Measurements from ENCODE around the gene ITCH.

The ITCH gene

GRCh38 chr20:34333786-34334185, 29.3 kb upstream of the ITCH start:
- Histone ChIP-seq H3K4me3 (ENCODE audit: low read depth, low read length) (no peak overlapping the region), H3K36me3 (ENCODE audit: control insufficient read depth in 2 of 2, insufficient read depth in 1 of 2, low read length in 2 of 2) (no peaks in the 10 kb centered on the region), H3K27ac (ENCODE audit: extremely low read depth, low read depth, low read length) (no peak overlapping the region), H3K4me1 (ENCODE audit: control insufficient read depth, insufficient read depth, low read length) (peaks cover 5% of the 10 kb centered on the region; the same call in 1 of the 2 replicates), H3K9me3 (ENCODE audit: control insufficient read depth, insufficient read depth, low read depth, low read length) (no peaks in the 10 kb centered on the region)
- no peak for TF ChIP-seq MZF1 (tag by site-specific recombination; IDR thresholded peaks at IDR 0.05; ENCODE audit: borderline replicate concordance)
- no peak for TF ChIP-seq INSM2 (tag by site-specific recombination; IDR thresholded peaks at IDR 0.05)
- TF ChIP-seq ZBTB11 (tag by site-specific recombination; conservative IDR thresholded peaks at IDR 0.05; ENCODE audit: low read depth): no peak
- no peak for TF ChIP-seq ZSCAN30 (tag by site-specific recombination; IDR thresholded peaks at IDR 0.05)
- TF ChIP-seq ATF2 (tag by site-specific recombination; IDR thresholded peaks at IDR 0.05; ENCODE audit: low read depth): no peak
- no peak for TF ChIP-seq ZNF792 (tag by site-specific recombination; IDR thresholded peaks at IDR 0.05)
- no peak for TF ChIP-seq ZNF19 (tag by site-specific recombination; IDR thresholded peaks at IDR 0.05; ENCODE audit: low read depth)
- TF ChIP-seq ZNF670 (tag by site-specific recombination; IDR thresholded peaks at IDR 0.05; ENCODE audit: low read depth): no peak
- TF ChIP-seq ZNF488 (tag by site-specific recombination; IDR thresholded peaks at IDR 0.05): no peak
- TF ChIP-seq ZNF362 (tag by site-specific recombination; IDR thresholded peaks at IDR 0.05): no peak
- TF ChIP-seq ZNF280D (tag by site-specific recombination; IDR thresholded peaks at IDR 0.05): no peak
- ChIA-PET POLR2A (no interaction called here), CTCF (interaction anchor here (0.7 to 3.8 kb wide), 4 partner anchors 21 to 52 kb away, joined by 3 to 23 read pairs (median 3); no protein-coding TSS in a partner anchor)
